T-helper 2 cell treated with Interferon-gamma antibody and Interleukin-4, amounts not matched to agents 100 ng/mL and 5 ng/mL, for 36 hours (primary cell): Measurements from ENCODE around the gene CHPF2. TPM values are rescaled to one million over a fixed set of nuclear protein-coding genes. Genes with fewer than 3 reads are reported as not detected.

Source experiments
- intact Hi-C: fragments of 100-400 bp; cut with micrococcal nuclease; formaldehyde crosslinking; loops from one replicate; pipeline ENCODE4 v1.15.1; 2023
- total RNA-seq: library from RNA; stranded (reverse); gene quantifications from 2 replicates; pipeline ENCODE4 v1.2.3, GENCODE V29; 2022

Gene CHPF2
- total RNA-seq, 1 donor from 2014 or later = 41.0 TPM

DNA sequence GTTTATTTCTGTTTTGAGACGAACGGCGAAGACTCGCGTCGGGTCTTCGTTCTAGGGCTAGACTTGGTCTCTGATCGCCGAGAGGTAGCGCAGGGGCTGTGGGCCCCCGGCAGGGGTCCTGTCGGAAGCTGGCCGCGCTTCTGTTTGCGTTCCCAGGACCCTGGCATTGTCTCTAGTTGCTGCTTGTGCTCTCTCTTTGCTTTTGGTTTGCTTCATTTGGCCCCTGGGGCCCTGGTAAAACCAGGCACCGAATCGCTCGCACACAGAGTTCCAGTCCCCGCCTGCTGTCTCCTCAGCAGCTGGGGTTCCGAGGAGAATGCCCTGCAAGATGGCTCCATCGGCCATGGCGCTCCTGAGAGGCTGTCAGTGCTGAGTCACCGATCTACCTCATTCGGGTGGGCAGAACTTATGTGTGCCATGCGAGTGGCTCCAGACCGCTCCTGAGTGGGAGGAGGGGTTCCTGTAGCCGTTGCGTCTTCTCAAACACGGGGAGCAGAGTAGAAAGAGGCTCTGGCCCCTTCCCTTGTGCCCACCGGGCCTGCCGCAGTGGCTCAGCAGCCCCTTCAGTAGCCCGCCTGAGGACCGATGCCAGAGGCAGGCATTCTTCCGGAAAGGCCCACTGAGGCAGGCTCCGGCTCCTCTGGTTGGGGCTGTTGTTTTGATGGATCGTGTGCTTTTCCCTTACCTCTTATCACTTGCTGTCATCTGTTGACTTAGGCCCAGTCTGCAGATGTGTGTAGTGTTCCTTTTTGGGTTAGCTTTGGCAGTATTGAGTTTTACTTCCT lies 826 bp downstream of the CHPF2 start:
- intact Hi-C loops = loop anchor here (1.0 to 2.0 kb wide), 5 partner anchors 11 to 174 kb away; partner anchors contain the start of genes FASTK and SLC4A2

GRCh38 chr7:151233804-151234203 lies 1.5 kb downstream of the CHPF2 start:
- intact Hi-C loops = loop anchor here (2.0 kb wide), 4 partner anchors 27 to 175 kb away; partner anchors contain the start of genes FASTK and SLC4A2

GRCh38 chr7:151235091-151235787 lies 3.0 kb downstream of the CHPF2 start:
- intact Hi-C loops = no loop called here

DNA sequence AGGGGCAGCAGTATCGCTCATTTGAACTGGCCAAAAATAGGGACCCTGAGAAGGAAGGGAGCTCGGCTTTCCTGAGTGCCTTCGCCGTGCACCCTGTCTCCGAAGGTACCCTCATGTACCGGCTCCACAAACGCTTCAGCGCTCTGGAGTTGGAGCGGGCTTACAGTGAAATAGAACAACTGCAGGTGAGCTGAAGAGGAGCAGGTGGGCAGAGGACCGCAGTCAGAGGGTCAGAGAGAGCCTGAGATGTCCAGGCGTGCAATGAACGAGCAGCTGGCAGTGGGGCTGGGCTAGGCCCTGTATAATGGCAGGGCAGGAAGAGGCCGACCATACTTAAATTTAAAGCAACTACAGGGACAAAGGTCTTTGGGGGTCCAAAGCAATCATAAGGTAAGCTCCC lies 4.1 kb downstream of the CHPF2 start:
- intact Hi-C loops = no loop called here

- intact Hi-C loops = no loop called here
These were observed 5.2 kb downstream of the CHPF2 start for GRCh38 chr7:151237244-151238189.

GRCh38 chr7:151238190-151238810 lies 6.0 kb downstream of the CHPF2 start:
- intact Hi-C loops = no loop called here

GRCh38 chr7:151238924-151239836 lies 6.9 kb downstream of the CHPF2 start:
- intact Hi-C loops = no loop called here

GRCh38 chr7:151239837-151240459 lies 7.7 kb downstream of the CHPF2 start:
- intact Hi-C loops = no loop called here

- intact Hi-C loops = no loop called here
These were observed 8.3 kb downstream of the CHPF2 start for GRCh38 chr7:151240536-151240935.

GRCh38 chr7:151240942-151241754 lies 8.9 kb downstream of the CHPF2 start:
- intact Hi-C loops = no loop called here

- intact Hi-C loops = no loop called here
These were observed 9.4 kb downstream of the CHPF2 start for GRCh38 chr7:151241755-151242096.

GRCh38 chr7:151242159-151243044 lies 10.1 kb downstream of the CHPF2 start:
- intact Hi-C loops = no loop called here

DNA sequence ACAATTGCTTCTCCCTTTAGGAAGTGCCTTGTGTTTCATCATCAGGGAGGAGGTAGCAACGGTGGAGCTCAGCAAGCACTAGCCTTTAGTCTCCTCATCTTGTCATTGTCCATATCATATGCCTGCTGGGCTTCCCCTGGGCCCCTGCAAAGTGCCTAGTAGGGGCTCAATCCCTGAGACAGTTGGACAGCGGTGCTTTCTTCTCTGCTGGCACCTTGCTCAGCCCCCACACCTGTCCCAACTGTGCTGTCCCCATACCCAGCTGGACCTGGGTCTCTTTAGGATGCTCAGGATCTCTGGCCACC lies 10.7 kb downstream of the CHPF2 start:
- intact Hi-C loops = no loop called here

DNA sequence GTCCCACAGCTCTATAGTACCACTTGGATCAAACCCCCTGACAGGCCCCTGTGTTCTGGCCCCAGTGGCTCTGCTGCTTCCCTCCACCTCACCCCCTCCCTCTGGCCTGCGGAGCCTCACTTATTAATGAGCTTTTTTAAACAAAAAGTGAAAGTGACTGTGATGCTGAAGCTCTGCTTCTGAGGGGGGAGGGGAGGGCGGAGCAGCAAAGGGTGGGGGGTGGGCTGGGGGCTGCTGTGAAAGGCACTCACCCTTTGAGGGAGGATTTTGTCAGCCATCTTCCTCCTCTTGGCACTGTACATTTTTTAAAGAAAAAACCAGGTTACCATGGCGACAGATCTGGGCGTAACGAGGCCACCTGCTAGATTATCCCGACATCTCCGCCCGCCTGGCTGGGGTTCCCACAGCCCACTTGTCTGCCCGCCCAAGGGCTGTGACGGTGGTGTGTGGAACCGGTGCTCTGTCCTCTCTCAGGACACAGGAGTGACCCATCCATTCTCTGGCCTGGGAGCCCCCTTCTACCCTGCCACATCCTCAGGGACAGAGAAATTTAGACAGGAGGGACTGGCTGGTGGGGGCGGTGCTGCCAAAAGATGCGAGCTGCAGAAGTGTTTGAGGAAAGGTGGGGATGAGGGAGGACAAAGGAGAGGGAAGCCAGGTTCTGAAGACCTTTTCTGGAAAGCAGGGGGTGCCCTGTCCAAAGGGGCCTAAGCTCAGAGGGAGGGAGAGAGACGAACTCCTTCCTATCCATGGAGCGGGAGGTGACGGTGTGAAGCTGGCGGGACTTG lies 11.3 kb downstream of the CHPF2 start:
- intact Hi-C loops = loop anchor here (1.0 to 2.0 kb wide), 5 partner anchors 11 to 119 kb away; partner anchors contain the start of genes ABCF2 and CHPF2

GRCh38 chr7:151244196-151244840 lies 12.0 kb downstream of the CHPF2 start:
- intact Hi-C loops = loop anchor here (1.0 to 2.0 kb wide), 5 partner anchors 12 to 120 kb away; partner anchors contain the start of genes ABCF2 and CHPF2

- intact Hi-C loops = loop anchor here (1.0 to 2.0 kb wide), 5 partner anchors 13 to 121 kb away; partner anchors contain the start of genes ABCF2 and CHPF2
These were observed 12.6 kb downstream of the CHPF2 start for GRCh38 chr7:151244841-151245346.
